Smooth muscle cell (in vitro differentiated cells): ENCODE data around the gene CSMD2. TPM values are rescaled to one million over a fixed set of nuclear protein-coding genes. Genes with fewer than 3 reads are reported as not detected.

Experiments used
- DNase-seq: peaks from one replicate; lab custom pipeline; 2025; ENCODE audit not compliant: unreplicated experiment; lab: John Stamatoyannopoulos, UW
- H2AFZ ChIP-seq: fragments of 200-600 bp; sonication (generic); 2 replicates; pipeline ENCODE4 v1.6.0; 2016; ENCODE audit warnings: antibody characterized with exemption, low read depth, mild to moderate bottlenecking
- H3F3A ChIP-seq: fragments of 200-600 bp; sonication (generic); 2 replicates; pipeline ENCODE4 v1.6.0; 2017; ENCODE audit warnings: antibody characterized with exemption, low read depth
- H3K27ac ChIP-seq: fragments of 200-600 bp; sonication (generic); 2 replicates; pipeline ENCODE4 v1.5.1; 2016; ENCODE audit warnings: low read depth, mild to moderate bottlenecking
- H3K27me3 ChIP-seq: fragments of 200-600 bp; sonication (generic); 2 replicates; pipeline ENCODE4 v1.6.1; 2016; ENCODE audit warnings: low read depth, mild to moderate bottlenecking
- H3K36me3 ChIP-seq: fragments of 200-600 bp; sonication (generic); 2 replicates; pipeline ENCODE4 v1.5.1; 2016; ENCODE audit warnings: low read depth
- H3K4me1 ChIP-seq: fragments of 200-600 bp; sonication (generic); 2 replicates; pipeline ENCODE4 v1.5.1; 2016; ENCODE audit warnings: low read depth
- H3K4me2 ChIP-seq: fragments of 200-600 bp; sonication (generic); 2 replicates; pipeline ENCODE4 v1.6.0; 2016; ENCODE audit warnings: mild to moderate bottlenecking
- H3K4me3 ChIP-seq: fragments of 200-600 bp; sonication (generic); 2 replicates; pipeline ENCODE4 v1.5.1; 2016; ENCODE audit warnings: mild to moderate bottlenecking
- H3K79me2 ChIP-seq: fragments of 200-600 bp; sonication (generic); 2 replicates; pipeline ENCODE4 v1.6.0; 2016; ENCODE audit warnings: low read depth, mild to moderate bottlenecking
- H3K9ac ChIP-seq: fragments of 200-600 bp; sonication (generic); 2 replicates; pipeline ENCODE4 v1.6.0; 2016; ENCODE audit warnings: low read depth
- H3K9me3 ChIP-seq: fragments of 200-600 bp; sonication (generic); replicated peaks from 2 replicates; pipeline ENCODE4 v1.5.1; 2016; ENCODE audit warnings: low read depth
- H4K20me1 ChIP-seq: fragments of 200-600 bp; sonication (generic); 2 replicates; pipeline ENCODE4 v1.6.0; 2016; ENCODE audit warnings: low read depth
- WGBS: methylation state at CpG from one replicate; pipeline ENCODE4 v1.1.7; 2016; ENCODE audit warnings: low lambda C conversion rate; 5-methylcytosine and 5-hydroxymethylcytosine counted together
- polyA plus RNA-seq: library from polyadenylated mRNA; unstranded; fragments of >200 nt; fragmentation: Nextera tagmentation; extraction: Ambion mirVana; gene quantifications from 2 replicates; pipeline ENCODE4 v1.2.1, GENCODE V29; 2016
- total RNA-seq: library from RNA; depleted of rRNA; stranded (reverse); fragments of >200 nt; gene quantifications from 2 replicates; pipeline ENCODE4 v1.2.3, GENCODE V29; 2014
- TF ChIP-seq, protein P1 (sequence below): fragments of 200-600 bp; sonication (generic); IDR thresholded peaks from 2 replicates; pipeline ENCODE4 v1.5.1; 2017; ENCODE audit warnings: borderline replicate concordance, mild to moderate bottlenecking, antibody characterized with exemption; ENCODE audit not compliant: insufficient read depth, poor library complexity, severe bottlenecking

Gene CSMD2
- total and polyA plus RNA-seq, 2 experiments from 2014 or later = 0.65 to 1.8 TPM

DNA sequence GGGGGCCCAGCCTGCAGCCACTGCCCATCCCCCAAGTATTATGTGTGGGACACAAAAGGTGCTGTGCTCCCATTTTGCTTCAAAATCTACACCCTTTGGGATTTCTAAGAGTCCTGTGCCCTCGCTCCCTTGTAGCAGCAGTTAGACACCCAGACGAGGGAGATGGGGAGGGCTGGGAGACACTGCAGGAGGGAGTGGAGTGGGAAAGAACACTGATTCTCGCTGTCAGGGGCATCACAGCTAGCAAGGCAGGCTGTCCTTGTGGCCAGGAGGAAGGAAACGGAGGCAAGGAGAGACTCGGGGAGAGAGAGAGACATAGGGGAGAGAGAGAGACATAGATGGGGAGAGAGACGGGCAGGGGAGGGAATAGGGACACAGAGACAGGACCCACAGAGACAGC, 38.5 kb downstream of the CSMD2 start:
- H4K20me1 ChIP-seq = no peaks in the 10 kb centered on the region
- DNase-seq = no peak
- H3K27me3 ChIP-seq = peaks cover 7% of the 10 kb centered on the region
- H3K4me1 ChIP-seq = no peaks in the 10 kb centered on the region
- no peaks in the 10 kb centered on the region for H3K79me2 ChIP-seq
- H3K9me3 ChIP-seq = no peaks in the 10 kb centered on the region
- H3K27ac ChIP-seq = no peak overlapping the region
- WGBS = 87% methylated on average over 6 of the region's 6 CpGs
- TF ChIP-seq, protein P1, sequence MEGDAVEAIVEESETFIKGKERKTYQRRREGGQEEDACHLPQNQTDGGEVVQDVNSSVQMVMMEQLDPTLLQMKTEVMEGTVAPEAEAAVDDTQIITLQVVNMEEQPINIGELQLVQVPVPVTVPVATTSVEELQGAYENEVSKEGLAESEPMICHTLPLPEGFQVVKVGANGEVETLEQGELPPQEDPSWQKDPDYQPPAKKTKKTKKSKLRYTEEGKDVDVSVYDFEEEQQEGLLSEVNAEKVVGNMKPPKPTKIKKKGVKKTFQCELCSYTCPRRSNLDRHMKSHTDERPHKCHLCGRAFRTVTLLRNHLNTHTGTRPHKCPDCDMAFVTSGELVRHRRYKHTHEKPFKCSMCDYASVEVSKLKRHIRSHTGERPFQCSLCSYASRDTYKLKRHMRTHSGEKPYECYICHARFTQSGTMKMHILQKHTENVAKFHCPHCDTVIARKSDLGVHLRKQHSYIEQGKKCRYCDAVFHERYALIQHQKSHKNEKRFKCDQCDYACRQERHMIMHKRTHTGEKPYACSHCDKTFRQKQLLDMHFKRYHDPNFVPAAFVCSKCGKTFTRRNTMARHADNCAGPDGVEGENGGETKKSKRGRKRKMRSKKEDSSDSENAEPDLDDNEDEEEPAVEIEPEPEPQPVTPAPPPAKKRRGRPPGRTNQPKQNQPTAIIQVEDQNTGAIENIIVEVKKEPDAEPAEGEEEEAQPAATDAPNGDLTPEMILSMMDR = no peak
- H3K4me2 ChIP-seq = no peak overlapping the region
- no peak overlapping the region for H2AFZ ChIP-seq
- no peak overlapping the region for H3K9ac ChIP-seq
- H3K36me3 ChIP-seq = no peaks in the 10 kb centered on the region
- H3K4me3 ChIP-seq = no peak overlapping the region
- no peaks in the 10 kb centered on the region for H3F3A ChIP-seq

DNA sequence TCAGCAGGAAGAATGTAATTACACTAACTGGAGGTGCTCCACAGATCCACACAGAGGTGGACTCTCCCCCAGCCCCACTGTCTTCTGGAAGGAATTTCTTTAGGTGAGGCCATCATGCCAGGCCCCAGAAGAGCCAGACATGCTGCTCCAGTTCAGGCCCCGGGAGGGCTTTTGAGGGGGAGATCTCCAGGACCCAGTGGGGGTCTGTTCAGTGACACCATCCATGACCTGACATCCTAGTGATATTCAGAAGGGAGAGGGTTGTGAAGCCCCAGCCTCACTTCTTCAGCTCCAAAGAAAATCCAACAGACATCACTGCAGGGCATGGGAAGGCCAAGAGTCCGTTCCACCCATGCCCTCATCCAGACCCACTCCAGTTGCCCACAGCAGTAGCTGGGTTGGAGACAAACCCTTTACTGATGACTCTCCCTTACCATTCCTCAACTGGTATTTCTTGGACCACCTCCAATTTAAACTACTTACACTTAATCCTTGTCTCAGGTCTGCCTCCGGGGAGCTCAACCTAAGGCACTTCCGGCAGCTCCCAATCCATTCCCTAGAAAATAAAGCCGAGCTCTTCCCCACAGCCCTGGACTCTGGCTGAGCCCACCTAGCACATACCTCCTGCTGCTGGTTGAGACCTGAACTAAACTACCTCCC, 39.2 kb downstream of the CSMD2 start:
- no peaks in the 10 kb centered on the region for H3K79me2 ChIP-seq
- H4K20me1 ChIP-seq = no peaks in the 10 kb centered on the region
- TF ChIP-seq, protein P1 = no peak
- no peak overlapping the region for H2AFZ ChIP-seq
- H3K9me3 ChIP-seq = no peaks in the 10 kb centered on the region
- H3K9ac ChIP-seq = no peak overlapping the region
- no peak for DNase-seq
- no peak overlapping the region for H3K4me2 ChIP-seq
- H3K4me1 ChIP-seq = no peaks in the 10 kb centered on the region
- H3K36me3 ChIP-seq = no peaks in the 10 kb centered on the region
- WGBS = 87% methylated on average over 5 of the region's 5 CpGs
- H3K27ac ChIP-seq = no peak overlapping the region
- H3F3A ChIP-seq = no peaks in the 10 kb centered on the region
- H3K4me3 ChIP-seq = no peak overlapping the region
- peaks cover 7% of the 10 kb centered on the region for H3K27me3 ChIP-seq

GRCh38 chr1:34122080-34122932, 42.7 kb downstream of the CSMD2 start:
- TF ChIP-seq, protein P1 = no peak
- 88% methylated on average over 10 of the region's 10 CpGs for WGBS
- no peaks in the 10 kb centered on the region for H3K36me3 ChIP-seq
- H3K79me2 ChIP-seq = no peaks in the 10 kb centered on the region
- H2AFZ ChIP-seq = no peak overlapping the region
- no peak overlapping the region for H3K27ac ChIP-seq
- no peak overlapping the region for H3K4me3 ChIP-seq
- no peaks in the 10 kb centered on the region for H3K9me3 ChIP-seq
- H4K20me1 ChIP-seq = no peaks in the 10 kb centered on the region
- no peaks in the 10 kb centered on the region for H3F3A ChIP-seq
- DNase-seq = no peak
- H3K27me3 ChIP-seq = peaks cover 6% of the 10 kb centered on the region
- H3K4me2 ChIP-seq = no peak overlapping the region
- H3K4me1 ChIP-seq = no peaks in the 10 kb centered on the region
- H3K9ac ChIP-seq = no peak overlapping the region

DNA sequence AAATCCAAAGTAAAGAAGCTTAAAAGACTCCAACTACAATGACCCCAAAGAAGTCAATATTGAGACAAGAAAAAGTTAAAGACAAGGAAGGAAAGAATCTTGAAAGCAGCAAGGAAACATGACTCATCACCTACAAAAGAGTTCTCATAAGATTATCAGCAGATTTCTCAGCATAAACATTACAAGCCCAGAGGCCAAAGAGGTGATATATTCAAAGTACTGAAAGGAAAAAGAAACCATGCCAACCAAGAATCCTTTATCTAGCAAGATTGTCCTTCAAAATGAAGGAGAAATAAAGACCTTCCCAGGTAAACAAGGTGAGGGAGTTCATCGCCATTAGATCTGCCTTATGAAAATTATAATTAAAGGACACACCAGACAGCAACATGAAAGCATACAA, 49.8 kb downstream of the CSMD2 start:
- H3K4me2 ChIP-seq = no peak overlapping the region
- no peaks in the 10 kb centered on the region for H3K79me2 ChIP-seq
- no peaks in the 10 kb centered on the region for H3F3A ChIP-seq
- H3K27me3 ChIP-seq = no peaks in the 10 kb centered on the region
- TF ChIP-seq, protein P1 = no peak
- 97% methylated on average over 1 of the region's 1 CpG for WGBS
- H3K27ac ChIP-seq = no peak overlapping the region
- H4K20me1 ChIP-seq = no peaks in the 10 kb centered on the region
- peaks cover 3% of the 10 kb centered on the region for H3K9me3 ChIP-seq
- no peaks in the 10 kb centered on the region for H3K4me1 ChIP-seq
- H3K9ac ChIP-seq = no peak overlapping the region
- H2AFZ ChIP-seq = no peak overlapping the region
- H3K4me3 ChIP-seq = no peak overlapping the region
- DNase-seq = no peak
- H3K36me3 ChIP-seq = no peaks in the 10 kb centered on the region
